Measurements from ENCODE around the gene DCAF11. TPM values are rescaled to one million over a fixed set of nuclear protein-coding genes. Genes with fewer than 3 reads are reported as not detected.

Gene DCAF11
- total RNA-seq, 1 experiment from 2014 or later = 52.7 TPM

- Histone ChIP-seq H3K4me3 (peak overlapping the region; percentile 69), H3K4me2 (peak overlapping the region; percentile 79), H3K27ac (peak overlapping the region; percentile 69), H3F3A (ENCODE audit: insufficient read depth, low read depth) (peaks cover 23% of the 10 kb centered on the region), H3K4me1 (replicated peaks; ENCODE audit: insufficient read depth) (peaks cover 33% of the 10 kb centered on the region), H3K79me2 (ENCODE audit: low read depth) (peaks cover 13% of the 10 kb centered on the region), H3K9me3 (ENCODE audit: insufficient read depth, low read depth) (no peaks in the 10 kb centered on the region), H2AFZ (peak overlapping the region; percentile 92), H3K36me3 (ENCODE audit: low read depth) (peaks cover 8% of the 10 kb centered on the region; the same call in 1 of the 2 replicates), H3K27me3 (ENCODE audit: insufficient read depth, low read depth) (no peaks in the 10 kb centered on the region), H3K9me2 (ENCODE audit: insufficient read depth) (no peaks in the 10 kb centered on the region), H4K20me1 (ENCODE audit: insufficient read depth) (no peaks in the 10 kb centered on the region)
- intact Hi-C loops (cut with micrococcal nuclease; ENCODE audit: unreplicated experiment) = no loop called here
- CTCF ChIA-PET = interaction anchor here (0.5 kb wide), 1 partner anchor 649 kb away, joined by 5 read pairs; no protein-coding TSS in a partner anchor
- no TSS peak for BruUV-seq (replicated peaks)
- no peak for TF ChIP-seq CTCF (conservative IDR thresholded peaks at IDR 0.05)
- no peak for TF ChIP-seq EZH2 (IDR thresholded peaks at IDR 0.05; ENCODE audit: low read depth)
- POLR2A ChIA-PET (ENCODE audit: unreplicated experiment) = no interaction called here
- DNase-seq = no peak
Measured at GRCh38 chr14:24113379-24113800, 1.2 kb upstream of the DCAF11 start.

GRCh38 chr14:24113801-24114531, 611 bp upstream of the DCAF11 start:
- Histone ChIP-seq H3K79me2 (ENCODE audit: low read depth) (peaks cover 13% of the 10 kb centered on the region), H3K4me2 (peak overlapping the region; percentile 79), H3K36me3 (ENCODE audit: low read depth) (peaks cover 8% of the 10 kb centered on the region; the same call in 1 of the 2 replicates), H3K4me1 (replicated peaks; ENCODE audit: insufficient read depth) (peaks cover 27% of the 10 kb centered on the region), H4K20me1 (ENCODE audit: insufficient read depth) (no peaks in the 10 kb centered on the region), H2AFZ (peak overlapping the region; percentile 92), H3F3A (ENCODE audit: insufficient read depth, low read depth) (peaks cover 23% of the 10 kb centered on the region), H3K9me3 (ENCODE audit: insufficient read depth, low read depth) (no peaks in the 10 kb centered on the region), H3K27me3 (ENCODE audit: insufficient read depth, low read depth) (no peaks in the 10 kb centered on the region), H3K27ac (peak overlapping the region; percentile 69), H3K4me3 (peak overlapping the region; percentile 69), H3K9me2 (ENCODE audit: insufficient read depth) (no peaks in the 10 kb centered on the region)
- intact Hi-C loops (cut with micrococcal nuclease; ENCODE audit: unreplicated experiment) = loop anchor here (1.0 kb wide), 1 partner anchor 32 kb away; the partner anchor contains the start of gene PSME2
- POLR2A ChIA-PET (ENCODE audit: unreplicated experiment) = interaction anchor here (0.6 to 1.5 kb wide), 5 partner anchors 16 to 99 kb away, joined by 4 to 26 read pairs (median 4); partner anchors contain the start of genes CHMP4A, PSME1, PSME2 and RNF31
- TF ChIP-seq EZH2 (IDR thresholded peaks at IDR 0.05; ENCODE audit: low read depth) = no peak
- TF ChIP-seq CTCF (conservative IDR thresholded peaks at IDR 0.05) = no peak
- CTCF ChIA-PET = interaction anchor here (0.5 to 1.1 kb wide), 4 partner anchors 22 to 1059 kb away, joined by 3 to 5 read pairs (median 4); partner anchors contain the start of genes CHMP4A, PSME1, PSME2 and RNF31
- DNase-seq = peak; percentile 58 to 64
- BruUV-seq (replicated peaks) = TSS peak; percentile 83

- peak overlapping the region; percentile 83 for H2AFZ ChIP-seq
- intact Hi-C loops (cut with micrococcal nuclease; ENCODE audit: unreplicated experiment) = no loop called here
- no peak for DNase-seq
Measured at GRCh38 chr14:24115422-24116127, 998 bp downstream of the DCAF11 start.

More at GRCh38 chr14:24115422-24116127, 998 bp downstream of the DCAF11 start:
- H3K79me2 ChIP-seq (ENCODE audit: low read depth) = peaks cover 13% of the 10 kb centered on the region
- H4K20me1 ChIP-seq (ENCODE audit: insufficient read depth) = no peaks in the 10 kb centered on the region
- H3K9me3 ChIP-seq (ENCODE audit: insufficient read depth, low read depth) = no peaks in the 10 kb centered on the region
- peak overlapping the region; percentile 97 for H3K4me2 ChIP-seq
- H3K27me3 ChIP-seq (ENCODE audit: insufficient read depth, low read depth) = no peaks in the 10 kb centered on the region
- ChIA-PET CTCF (interaction anchor here (1.1 kb wide), 1 partner anchor 31 kb away, joined by 4 read pairs; the partner anchor contains the start of genes PSME2 and RNF31), POLR2A (ENCODE audit: unreplicated experiment) (interaction anchor here (0.5 to 1.5 kb wide), 8 partner anchors 17 to 98 kb away, joined by 3 to 26 read pairs (median 4); partner anchors contain the start of genes CHMP4A, EMC9, IRF9 and PCK2)
- H3K27ac ChIP-seq = no peak overlapping the region
- TF ChIP-seq EZH2 (IDR thresholded peaks at IDR 0.05; ENCODE audit: low read depth) (no peak), CTCF (conservative IDR thresholded peaks at IDR 0.05) (no peak)
- peak overlapping the region; percentile 69 for H3K4me3 ChIP-seq
- H3K36me3 ChIP-seq (ENCODE audit: low read depth) = peaks cover 8% of the 10 kb centered on the region; the same call in 1 of the 2 replicates
- BruUV-seq (replicated peaks) = TSS peak; percentile 74
- peaks cover 15% of the 10 kb centered on the region for H3K4me1 ChIP-seq (replicated peaks; ENCODE audit: insufficient read depth)
- H3F3A ChIP-seq (ENCODE audit: insufficient read depth, low read depth) = peaks cover 13% of the 10 kb centered on the region; the same call in 1 of the 2 replicates
- H3K9me2 ChIP-seq (ENCODE audit: insufficient read depth) = no peaks in the 10 kb centered on the region

All from PC-9 (cell line).